Fibroblast of the aortic adventitia (primary cell): ENCODE data around the gene PLXDC1. TPM values are rescaled to one million over a fixed set of nuclear protein-coding genes. Genes with fewer than 3 reads are reported as not detected.

Source experiments
- DNase-seq: peaks from one replicate; pipeline ENCODE4 v3.0.0-alpha.2; 2010; ENCODE audit warnings: low read depth
- H3K4me3 ChIP-seq: 2 replicates; pipeline ENCODE4 v1.5.1; 2011; ENCODE audit warnings: low read depth, mild to moderate bottlenecking, control low read depth, low read length, moderate library complexity
- total RNA-seq: library from RNA; depleted of rRNA; stranded (reverse); fragments of >200 nt; gene quantifications from 2 replicates; pipeline ENCODE4 v1.2.3, GENCODE V29; 2012; ENCODE audit warnings: low replicate concordance
- TF ChIP-seq, protein P1 (sequence below): IDR thresholded peaks from 2 replicates; pipeline ENCODE4 v1.5.1; 2011; ENCODE audit warnings: mild to moderate bottlenecking, low read length, control low read depth, inconsistent platforms; ENCODE audit not compliant: insufficient read depth

The PLXDC1 gene
- total RNA-seq, 1 donor = 3.3 TPM

DNA sequence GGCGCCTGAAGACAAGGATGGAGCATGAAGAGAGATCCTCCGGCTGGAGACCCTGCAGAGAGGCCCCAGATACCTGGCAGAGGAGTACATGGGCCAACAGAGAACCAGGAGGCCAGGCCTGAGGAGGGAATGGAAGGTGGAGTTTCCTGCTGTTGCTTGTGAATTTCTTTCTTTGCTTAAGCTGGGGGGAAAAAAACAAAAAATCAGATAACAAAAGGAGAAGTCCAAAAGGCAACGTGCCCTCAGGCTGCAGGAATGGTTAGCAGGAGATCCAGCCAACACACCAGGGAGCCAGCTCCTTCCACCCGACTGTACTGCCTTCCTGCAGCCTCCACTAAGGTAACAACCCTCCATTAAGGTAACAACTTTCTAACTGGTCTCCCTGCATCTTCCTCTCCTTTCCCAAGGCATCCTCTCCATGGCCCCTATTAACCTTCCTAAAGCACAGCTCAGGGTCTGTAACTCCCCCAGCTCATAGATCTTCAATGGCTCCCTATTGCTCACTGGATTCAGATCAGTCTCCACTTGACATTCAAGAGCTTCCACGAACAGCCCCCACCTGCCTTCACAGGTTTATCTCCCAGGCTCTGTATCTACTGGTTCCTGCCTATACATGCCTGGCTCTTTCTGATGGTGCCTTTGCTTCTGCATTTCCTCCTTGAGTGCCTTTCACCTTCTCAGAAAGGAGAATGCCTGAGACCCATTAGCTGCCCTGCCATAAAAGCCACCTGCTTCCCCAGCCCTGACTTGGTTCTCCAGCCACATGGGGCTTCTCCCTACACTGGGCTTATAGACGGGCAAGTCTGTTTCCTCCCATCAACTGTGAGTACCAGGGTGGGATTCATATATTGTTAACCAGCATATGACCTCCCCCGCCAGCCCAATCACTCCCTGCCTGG, 15.2 kb upstream of the PLXDC1 start:
- DNase-seq = no peak
- no peak overlapping the region for H3K4me3 ChIP-seq

GRCh38 chr17:39165841-39166349, 14.5 kb upstream of the PLXDC1 start, which contains the start of gene ARL5C:
ARL5C (minus strand) TSS chr17:39166161; CDS start chr17:39165760, 401 bp downstream.
- TF ChIP-seq, protein P1, sequence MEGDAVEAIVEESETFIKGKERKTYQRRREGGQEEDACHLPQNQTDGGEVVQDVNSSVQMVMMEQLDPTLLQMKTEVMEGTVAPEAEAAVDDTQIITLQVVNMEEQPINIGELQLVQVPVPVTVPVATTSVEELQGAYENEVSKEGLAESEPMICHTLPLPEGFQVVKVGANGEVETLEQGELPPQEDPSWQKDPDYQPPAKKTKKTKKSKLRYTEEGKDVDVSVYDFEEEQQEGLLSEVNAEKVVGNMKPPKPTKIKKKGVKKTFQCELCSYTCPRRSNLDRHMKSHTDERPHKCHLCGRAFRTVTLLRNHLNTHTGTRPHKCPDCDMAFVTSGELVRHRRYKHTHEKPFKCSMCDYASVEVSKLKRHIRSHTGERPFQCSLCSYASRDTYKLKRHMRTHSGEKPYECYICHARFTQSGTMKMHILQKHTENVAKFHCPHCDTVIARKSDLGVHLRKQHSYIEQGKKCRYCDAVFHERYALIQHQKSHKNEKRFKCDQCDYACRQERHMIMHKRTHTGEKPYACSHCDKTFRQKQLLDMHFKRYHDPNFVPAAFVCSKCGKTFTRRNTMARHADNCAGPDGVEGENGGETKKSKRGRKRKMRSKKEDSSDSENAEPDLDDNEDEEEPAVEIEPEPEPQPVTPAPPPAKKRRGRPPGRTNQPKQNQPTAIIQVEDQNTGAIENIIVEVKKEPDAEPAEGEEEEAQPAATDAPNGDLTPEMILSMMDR = no peak
- H3K4me3 ChIP-seq = peak within 1 kb of the TSS; percentile 53
- DNase-seq = no peak

More for the DNA sequence above, 15.2 kb upstream of the PLXDC1 start:
- TF ChIP-seq, protein P1 = no peak

DNA sequence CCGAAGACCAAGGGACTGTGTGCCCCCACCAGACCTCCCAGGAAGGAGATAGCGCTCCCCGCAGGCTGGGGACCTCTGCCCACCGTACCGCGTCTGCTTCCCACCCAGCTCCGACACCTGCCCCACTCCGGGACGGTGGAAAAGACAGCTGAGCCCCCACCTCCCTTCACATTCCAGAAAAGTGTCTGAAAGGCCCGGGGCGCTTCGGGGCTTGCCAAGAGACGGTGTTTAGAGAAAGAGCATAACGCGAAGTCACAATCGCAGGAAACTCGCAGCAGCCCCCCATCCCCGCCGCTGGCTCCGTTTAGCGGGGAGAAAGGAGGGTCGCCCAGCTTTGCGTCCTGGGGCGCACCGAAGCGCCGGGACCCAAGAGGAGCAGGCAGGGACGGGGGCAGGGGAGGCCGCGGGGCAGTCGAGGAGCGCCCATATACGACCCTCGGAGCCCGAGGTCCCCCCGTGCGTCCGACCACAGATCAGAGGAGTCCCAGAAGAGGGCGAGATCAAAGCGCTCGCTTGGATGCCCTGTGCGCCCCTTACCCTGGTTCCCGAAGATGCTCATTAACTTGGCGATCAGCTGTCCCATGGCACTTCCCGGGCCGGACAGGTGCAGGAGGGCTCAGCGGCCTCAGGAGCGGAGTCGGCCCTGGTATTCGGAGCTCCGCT, 13.9 kb upstream of the PLXDC1 start:
- DNase-seq = no peak
- TF ChIP-seq, protein P1 = no peak
- peak overlapping the region; percentile 53 for H3K4me3 ChIP-seq

- peak overlapping the region; percentile 53 for H3K4me3 ChIP-seq
- DNase-seq = peak; percentile 90
- TF ChIP-seq, protein P1 = peak; percentile 91
Measured at GRCh38 chr17:39164675-39165143, 13.3 kb upstream of the PLXDC1 start.

- no peak for DNase-seq
- TF ChIP-seq, protein P1 = no peak
- no peak overlapping the region for H3K4me3 ChIP-seq
Measured at GRCh38 chr17:39161962-39162361, 10.5 kb upstream of the PLXDC1 start.

DNA sequence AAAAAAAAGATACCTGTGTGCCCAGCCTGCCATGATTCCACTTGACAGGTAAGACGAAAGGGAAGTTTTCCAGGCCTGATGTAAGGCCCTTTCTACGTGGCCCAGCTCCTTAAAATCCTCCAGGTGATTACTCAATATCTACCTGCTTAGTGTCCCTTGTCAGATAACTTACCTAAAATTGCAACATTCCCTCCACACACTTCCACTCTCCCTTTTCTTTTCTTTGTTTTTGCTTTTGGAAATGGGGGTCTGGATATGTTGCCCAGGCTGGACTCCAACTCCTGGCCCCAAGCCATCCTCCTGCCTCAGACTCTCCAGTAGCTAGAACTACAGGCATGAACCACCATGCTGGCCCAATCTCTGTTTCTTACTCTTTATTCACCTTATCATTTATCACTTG, 7.2 kb upstream of the PLXDC1 start:
- DNase-seq = no peak
- TF ChIP-seq, protein P1 = no peak
- H3K4me3 ChIP-seq = no peak overlapping the region
